Esophagus squamous epithelium (tissue), 5 donors: ENCODE data around the gene RAB24. TPM values are rescaled to one million over a fixed set of nuclear protein-coding genes. Genes with fewer than 3 reads are reported as not detected.

ENCODE experiments used
- DNase-seq: peaks from one replicate; lab custom pipeline; 2025; lab: John Stamatoyannopoulos, UW
- H3K27ac ChIP-seq, 4 donors: fragments of 200-600 bp; sonication (generic); one replicate each; pipeline ENCODE4 v1.5.1; 2016 to 2019; ENCODE audit warnings: mild to moderate bottlenecking in 1 of 4
- H3K27me3 ChIP-seq, 4 donors: fragments of 200-600 bp; sonication (generic); 1 replicate in 3 of 4; 2 replicates in 1 of 4; pipeline versions ENCODE4 v1.5.1 to v1.6.0; 2017 to 2021; ENCODE audit warnings: antibody characterized with exemption in 1 of 4
- H3K36me3 ChIP-seq, 3 donors: fragments of 200-600 bp; sonication (generic); one replicate each; pipeline ENCODE4 v1.5.1; 2016 to 2019
- H3K4me1 ChIP-seq, 3 donors: fragments of 200-600 bp; sonication (generic); one replicate each; pipeline ENCODE4 v1.5.1; 2017 to 2019
- H3K4me3 ChIP-seq, 4 donors: fragments of 200-600 bp; sonication (generic); 1 replicate in 3 of 4; 2 replicates in 1 of 4; pipeline ENCODE4 v1.5.1; 2016 to 2019; ENCODE audit warnings: mild to moderate bottlenecking in 2 of 4, moderate library complexity in 1 of 4
- H3K9me3 ChIP-seq, 3 donors: fragments of 200-600 bp; sonication (generic); one replicate each; pipeline ENCODE4 v1.5.1; 2016 to 2019
- CTCF ChIP-seq, 6 experiments: fragments of 450-650 bp in 4 of 6; fragments of 200-600 bp in 2 of 6; sonication (generic) in 2 of 6; IDR thresholded peaks; one replicate each; pipeline ENCODE4 v1.5.1; 2016 to 2019; ENCODE audit warnings: antibody characterized with exemption in 6 of 6, mild to moderate bottlenecking in 4 of 6, moderate library complexity in 4 of 6
- POLR2A ChIP-seq, 4 donors: fragments of 450-650 bp; IDR thresholded peaks; one replicate each; pipeline ENCODE4 v1.6.1; 2017; ENCODE audit warnings: antibody characterized with exemption in 4 of 4, mild to moderate bottlenecking in 4 of 4, moderate library complexity in 3 of 4
- WGBS, 2 donors: methylation state at CpG; one replicate each; pipeline ENCODE4 v1.1.5; 2018; 5-methylcytosine and 5-hydroxymethylcytosine counted together
- intact Hi-C: fragments of 100-400 bp; cut with DNase I; formaldehyde crosslinking; loops from one replicate; pipeline ENCODE4 v1.15.0; 2022
- total RNA-seq, 4 donors: library from RNA; depleted of rRNA; stranded (reverse); fragments of >200 nt; gene quantifications; one replicate each; pipeline ENCODE4 v1.1.0, GENCODE V29; 2016
- donor health status: DM: yes; HTN: yes; CAD: no.

RAB24 gene
- total RNA-seq, 4 donors from 2014 or later: 24.0 to 74.4 (median 49.8) TPM

- Histone ChIP-seq H3K36me3 (peaks cover 14 to 100% (median 39%) of the 10 kb centered on the region in 3 donors), H3K9me3 (no peaks in the 10 kb centered on the region), H3K27ac (no peak overlapping the region), H3K4me3 (no peak overlapping the region), H3K27me3 (no peaks in the 10 kb centered on the region), H3K4me1 (peaks cover 0 to 4% (median 0%) of the 10 kb centered on the region in 3 donors)
- TF ChIP-seq POLR2A (IDR thresholded peaks at IDR 0.05): no peak
- TF ChIP-seq CTCF (IDR thresholded peaks at IDR 0.05): no peak
- intact Hi-C loops: no loop called here
- WGBS, 2 donors: 53 to 58% methylated on average over 5 of the region's 5 CpGs
- no peak for DNase-seq
These were observed 47.2 kb downstream of the RAB24 start for GRCh38 chr5:177256296-177256695.

GRCh38 chr5:177253252-177253651 is 50.3 kb downstream of the RAB24 start:
- peaks cover 0 to 4% (median 0%) of the 10 kb centered on the region in 3 donors for H3K4me1 ChIP-seq
- H3K27ac ChIP-seq: no peak overlapping the region
- H3K9me3 ChIP-seq: no peaks in the 10 kb centered on the region
- no peak for DNase-seq
- peaks cover 15 to 100% (median 18%) of the 10 kb centered on the region in 3 donors for H3K36me3 ChIP-seq
- intact Hi-C loops: no loop called here
- TF ChIP-seq POLR2A (IDR thresholded peaks at IDR 0.05) (no peak), CTCF (IDR thresholded peaks at IDR 0.05) (no peak)
- no peaks in the 10 kb centered on the region for H3K27me3 ChIP-seq
- 76 to 78% methylated on average over 1 of the region's 1 CpG for whole genome bisulfite sequencing, 2 donors
- no peak overlapping the region for H3K4me3 ChIP-seq

Other genes with a start within 250 kb of the RAB24 start
- gene FGFR4, start 216.8 kb downstream of the RAB24 start, total RNA-seq: 1 to 10 TPM in 3 of 4 donors, under 1 TPM in 1; 0.68 to 5.9 (median 1.9) TPM
- 10 to 100 TPM; 24.0 to 39.5 (median 32.2) TPM for gene NSD1, start 169.9 kb downstream of the RAB24 start, total RNA-seq
- gene PRELID1, start 80 bp upstream of the RAB24 start, total RNA-seq: 100 to 1,000 TPM in 2 of 4 donors, 10 to 100 TPM in 2; 88.7 to 184 (median 108) TPM
- gene MXD3, start 8.2 kb upstream of the RAB24 start, total RNA-seq: 10 to 100 TPM in 2 of 4 donors, 1 to 10 TPM in 2; 7.4 to 15.3 (median 9.5) TPM
- 100 to 1,000 TPM; 225 to 384 (median 257) TPM for gene LMAN2, start 47.9 kb upstream of the RAB24 start, total RNA-seq
- gene RGS14, start 54.2 kb upstream of the RAB24 start, total RNA-seq: 10 to 100 TPM; 32.7 to 37.8 (median 34.8) TPM
- gene SLC34A1, start 80.7 kb upstream of the RAB24 start, total RNA-seq: under 1 TPM; 0.15 to 0.47 (median 0.25) TPM
- 1 to 10 TPM in 1 of 4 donors, not detected in 3; 2.0 TPM for gene PFN3, start 96.9 kb upstream of the RAB24 start, total RNA-seq
- gene F12, start 105.8 kb upstream of the RAB24 start, total RNA-seq: 10 to 100 TPM; 10.7 to 25.4 (median 19.6) TPM
- gene GRK6, start 123.0 kb upstream of the RAB24 start, total RNA-seq: 10 to 100 TPM; 24.6 to 39.7 (median 29.5) TPM
- gene PRR7, start 143.1 kb upstream of the RAB24 start, total RNA-seq: 1 to 10 TPM; 5.0 to 7.7 (median 6.4) TPM
- gene DBN1, start 169.9 kb upstream of the RAB24 start, total RNA-seq: 10 to 100 TPM; 11.9 to 51.1 (median 27.2) TPM
- 10 to 100 TPM; 17.1 to 81.6 (median 33.6) TPM for gene PDLIM7, start 193.9 kb upstream of the RAB24 start, total RNA-seq
- 1 to 10 TPM; 2.4 to 7.2 (median 4.4) TPM for gene DOK3, start 206.1 kb upstream of the RAB24 start, total RNA-seq
- 10 to 100 TPM; 63.4 to 96.5 (median 76.2) TPM for gene DDX41, start 213.2 kb upstream of the RAB24 start, total RNA-seq